Coronary artery (tissue), 2 donors: ENCODE data around the gene TRIM61.
"Not testable (repeated sequence)": the region's sequence is repeated elsewhere in the genome, so short reads cannot be mapped to it uniquely, and the experiment has no call there.

Source experiments
- DNase-seq: peaks from one replicate; pipeline ENCODE4 v3.0.0-alpha.2; 2017; ENCODE audit warnings: low spot score
- H3K27ac ChIP-seq, 2 donors: fragments of 200-600 bp; sonication (generic); one replicate each; pipeline ENCODE4 v1.5.1; 2016 to 2019
- H3K4me3 ChIP-seq: fragments of 200-600 bp; sonication (generic); 2 replicates; pipeline ENCODE4 v1.5.1; 2016; ENCODE audit warnings: mild to moderate bottlenecking, moderate library complexity
- TF ChIP-seq, protein P1 (sequence below): fragments of 200-600 bp; sonication (generic); IDR thresholded peaks from one replicate; pipeline ENCODE4 v1.5.1; 2019; ENCODE audit warnings: antibody characterized with exemption

TRIM61 gene

DNA sequence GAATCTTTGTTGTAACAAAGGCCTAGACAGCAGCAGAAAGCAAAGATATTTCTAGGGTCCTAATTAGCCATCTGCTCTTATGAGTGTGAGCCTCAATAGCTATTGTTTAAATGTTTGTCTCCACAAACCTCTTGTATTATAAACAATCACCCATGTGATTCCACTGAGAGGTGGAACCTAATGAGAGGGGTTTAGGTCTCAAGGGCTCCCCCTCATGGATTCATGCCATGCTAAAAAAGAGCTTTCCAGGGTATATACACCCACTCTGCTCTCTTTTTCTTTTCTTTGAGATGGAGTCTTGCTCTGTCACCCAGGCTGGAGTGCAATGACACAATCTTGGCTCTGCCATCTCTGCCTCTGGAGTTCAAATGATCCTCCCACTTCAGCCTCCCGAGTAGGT, 42.1 kb downstream of the TRIM61 start:
- no peak overlapping the region for H3K27ac ChIP-seq
- no peak overlapping the region for H3K4me3 ChIP-seq
- DNase-seq: no peak
- TF ChIP-seq, protein P1, sequence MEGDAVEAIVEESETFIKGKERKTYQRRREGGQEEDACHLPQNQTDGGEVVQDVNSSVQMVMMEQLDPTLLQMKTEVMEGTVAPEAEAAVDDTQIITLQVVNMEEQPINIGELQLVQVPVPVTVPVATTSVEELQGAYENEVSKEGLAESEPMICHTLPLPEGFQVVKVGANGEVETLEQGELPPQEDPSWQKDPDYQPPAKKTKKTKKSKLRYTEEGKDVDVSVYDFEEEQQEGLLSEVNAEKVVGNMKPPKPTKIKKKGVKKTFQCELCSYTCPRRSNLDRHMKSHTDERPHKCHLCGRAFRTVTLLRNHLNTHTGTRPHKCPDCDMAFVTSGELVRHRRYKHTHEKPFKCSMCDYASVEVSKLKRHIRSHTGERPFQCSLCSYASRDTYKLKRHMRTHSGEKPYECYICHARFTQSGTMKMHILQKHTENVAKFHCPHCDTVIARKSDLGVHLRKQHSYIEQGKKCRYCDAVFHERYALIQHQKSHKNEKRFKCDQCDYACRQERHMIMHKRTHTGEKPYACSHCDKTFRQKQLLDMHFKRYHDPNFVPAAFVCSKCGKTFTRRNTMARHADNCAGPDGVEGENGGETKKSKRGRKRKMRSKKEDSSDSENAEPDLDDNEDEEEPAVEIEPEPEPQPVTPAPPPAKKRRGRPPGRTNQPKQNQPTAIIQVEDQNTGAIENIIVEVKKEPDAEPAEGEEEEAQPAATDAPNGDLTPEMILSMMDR: no peak

DNA sequence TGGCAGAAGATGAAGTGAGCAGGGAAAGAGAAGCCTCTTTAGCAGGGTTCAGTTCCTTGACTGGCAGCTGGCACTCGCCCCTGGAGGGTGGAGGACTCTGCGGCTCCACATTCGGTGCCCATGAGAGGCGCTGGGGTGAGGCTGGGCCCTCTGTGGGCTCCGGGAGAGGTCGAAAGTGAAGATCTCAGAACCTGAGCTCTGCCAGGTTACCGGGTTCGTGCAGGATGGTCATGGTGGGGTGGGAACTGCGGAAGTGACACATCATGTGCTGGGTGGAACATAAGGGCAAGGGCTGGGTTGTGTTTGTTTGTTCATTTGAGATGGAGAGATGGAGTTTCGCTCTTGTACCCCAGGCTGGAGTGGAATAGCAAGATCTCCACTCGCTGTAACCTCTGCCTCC, 44.2 kb downstream of the TRIM61 start:
- DNase-seq: no peak
- H3K4me3 ChIP-seq: no peak overlapping the region
- H3K27ac ChIP-seq: no peak overlapping the region
- TF ChIP-seq, protein P1: no peak

DNA sequence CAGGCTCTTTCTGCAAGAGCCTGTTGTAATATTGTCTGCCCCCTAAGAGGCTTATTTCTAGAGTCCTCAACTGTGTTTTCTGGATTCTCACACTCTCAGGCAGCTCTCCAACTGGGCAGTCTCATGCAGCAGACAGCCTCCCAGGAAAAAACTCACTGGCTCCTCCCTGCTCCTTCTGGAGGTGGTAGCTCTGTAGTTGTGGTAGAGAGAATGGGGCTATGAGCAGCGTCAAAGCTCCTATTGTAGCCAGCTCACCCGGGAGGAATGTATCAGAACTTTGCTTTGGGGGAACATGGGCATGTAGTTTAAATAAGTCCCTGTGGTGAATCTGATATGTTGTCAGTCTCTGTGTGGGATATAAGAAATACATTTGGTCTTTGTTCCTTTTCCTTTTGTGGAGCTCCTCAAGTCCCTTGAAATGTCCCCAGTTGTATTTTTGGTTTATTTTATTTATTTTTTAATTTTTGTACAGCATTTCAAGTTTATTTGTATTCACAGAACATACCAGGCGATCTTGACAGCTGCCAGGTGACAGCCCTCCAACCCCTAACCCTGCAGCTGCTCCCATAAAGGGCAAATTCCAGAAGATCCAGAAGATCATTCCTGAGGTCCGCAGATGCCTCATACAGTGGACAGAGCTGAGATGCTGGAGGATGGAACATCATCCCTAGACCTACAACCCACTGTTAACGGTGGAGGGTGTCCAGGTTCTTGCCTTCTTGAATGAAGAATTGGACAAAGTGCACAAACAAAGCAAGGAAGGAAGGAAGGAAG, 45.7 kb downstream of the TRIM61 start:
- Histone ChIP-seq H3K27ac (no peak overlapping the region), H3K4me3 (no peak overlapping the region)
- TF ChIP-seq, protein P1: no peak
- DNase-seq: no peak

DNA sequence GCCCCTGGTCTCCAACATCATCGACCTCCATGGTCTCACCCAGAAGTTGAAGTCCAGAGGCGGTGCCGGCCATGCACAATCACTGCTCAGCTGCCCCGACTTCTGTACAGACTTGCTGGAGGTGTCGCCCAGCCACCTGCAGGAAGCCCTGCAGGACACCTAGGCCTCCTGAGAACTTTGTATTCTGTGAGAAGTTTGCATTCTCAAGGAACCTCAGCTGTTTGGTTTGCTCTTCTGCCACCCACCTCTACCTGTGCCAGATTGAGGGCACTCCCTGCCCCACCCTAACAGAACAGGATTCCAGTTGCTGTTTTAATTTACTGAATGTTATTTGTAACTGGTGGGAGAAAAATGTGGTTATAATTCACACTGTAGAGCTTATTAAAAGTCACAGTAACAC, 46.8 kb downstream of the TRIM61 start:
- H3K27ac ChIP-seq: no peak overlapping the region
- no peak for DNase-seq
- no peak overlapping the region for H3K4me3 ChIP-seq
- TF ChIP-seq, protein P1: no peak

DNA sequence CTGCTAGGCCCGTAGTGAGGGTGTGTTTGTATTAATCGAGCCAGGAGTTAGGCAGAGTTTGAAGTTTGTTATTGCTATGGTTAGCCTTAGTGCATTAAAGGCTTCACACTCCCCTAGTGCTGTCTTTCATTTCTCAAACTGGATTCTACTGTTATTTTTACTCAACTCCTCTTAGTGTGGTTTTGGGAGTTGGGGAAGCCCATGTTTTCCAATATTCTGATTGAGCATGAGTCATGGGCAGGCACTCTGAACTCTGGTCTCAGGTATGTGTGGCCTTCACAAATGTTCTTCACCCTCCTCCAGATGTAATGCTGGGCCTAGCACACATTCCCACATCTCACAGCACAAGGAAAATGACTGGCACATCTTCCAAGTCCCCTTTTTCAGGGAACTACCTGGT, 50.4 kb downstream of the TRIM61 start:
- DNase-seq, H3K4me3 ChIP-seq, H3K27ac ChIP-seq: not testable (repeated sequence)

DNA sequence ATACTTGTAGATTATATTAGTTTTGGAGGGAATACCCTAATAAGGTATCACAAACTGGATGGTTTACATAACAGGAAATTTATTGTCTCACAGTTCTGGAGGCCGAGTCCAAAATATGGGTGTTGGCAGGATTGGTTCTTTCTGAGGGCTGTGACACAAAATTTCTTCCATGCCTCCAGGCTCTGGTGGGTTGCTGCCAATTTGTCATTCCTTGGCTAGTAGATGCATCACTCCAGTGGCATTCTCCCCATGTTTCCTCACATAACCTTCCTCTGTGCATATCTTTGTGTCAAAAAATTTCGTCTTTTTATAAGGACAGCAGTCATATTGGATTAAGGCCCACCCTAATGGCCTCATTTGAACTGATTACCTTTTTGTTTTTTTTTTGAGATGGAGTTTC, 51.2 kb downstream of the TRIM61 start:
- no peak overlapping the region for H3K4me3 ChIP-seq
- TF ChIP-seq, protein P1: no peak
- no peak overlapping the region for H3K27ac ChIP-seq
- no peak for DNase-seq

DNA sequence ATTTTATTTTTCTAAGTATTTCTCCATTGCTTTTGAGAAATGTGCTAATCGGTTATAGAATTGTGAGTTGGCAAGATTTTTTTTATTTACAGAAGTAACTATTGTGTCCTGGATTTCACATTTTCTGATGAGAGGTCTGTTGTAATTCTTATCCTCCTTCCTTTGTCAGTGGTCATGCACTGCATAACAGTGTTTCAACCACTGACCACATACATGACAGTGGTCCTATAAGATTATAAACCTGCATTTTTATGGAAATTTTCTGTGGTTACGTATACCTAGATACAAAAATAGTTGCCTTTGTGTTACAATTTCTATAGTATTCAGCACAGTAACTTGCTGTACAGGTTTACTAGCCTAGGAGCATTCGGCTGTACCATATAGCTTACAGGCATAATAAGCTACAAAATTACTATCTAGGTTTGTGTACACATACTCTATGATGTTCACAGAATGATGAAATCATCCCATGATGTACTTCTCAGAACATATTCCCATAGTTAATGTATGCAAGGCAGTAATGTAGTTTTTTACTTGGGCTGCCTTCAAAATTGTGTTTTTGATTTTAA, 52.7 kb downstream of the TRIM61 start:
- DNase-seq: no peak
- H3K4me3 ChIP-seq: no peak overlapping the region
- TF ChIP-seq, protein P1: no peak
- H3K27ac ChIP-seq: no peak overlapping the region
